Measurements from ENCODE around the gene CNTNAP2.
A peak's percentile ranks its signal among the peaks of the same experiment; 100 is the strongest.

Gene CNTNAP2

GRCh38 chr7:148192491-148192890 lies 2075.9 kb downstream of the CNTNAP2 start:
- no peak for DNase-seq

- no peak for DNase-seq
Observed at GRCh38 chr7:148201992-148202391, 2085.4 kb downstream of the CNTNAP2 start.

GRCh38 chr7:148204639-148205304 lies 2088.2 kb downstream of the CNTNAP2 start:
- DNase-seq, result no peak

GRCh38 chr7:148209643-148210190 lies 2093.1 kb downstream of the CNTNAP2 start:
- no peak for DNase-seq

- DNase-seq, result no peak
Observed at GRCh38 chr7:148210804-148211325, 2094.3 kb downstream of the CNTNAP2 start.

GRCh38 chr7:148211740-148212151 lies 2095.1 kb downstream of the CNTNAP2 start:
- no peak for DNase-seq

GRCh38 chr7:148212731-148213130 lies 2096.1 kb downstream of the CNTNAP2 start:
- no peak for DNase-seq

- no peak for DNase-seq
Observed at GRCh38 chr7:148214101-148214500, 2097.5 kb downstream of the CNTNAP2 start.

GRCh38 chr7:148218603-148219002 lies 2102.0 kb downstream of the CNTNAP2 start:
- DNase-seq, result no peak

GRCh38 chr7:148222721-148223120 lies 2106.1 kb downstream of the CNTNAP2 start:
- peak in 1 of 2 experiments; percentile 11 for DNase-seq

GRCh38 chr7:148223160-148223559 lies 2106.6 kb downstream of the CNTNAP2 start:
- no peak for DNase-seq

- DNase-seq, result no peak
Observed at GRCh38 chr7:148223738-148224137, 2107.1 kb downstream of the CNTNAP2 start.

- DNase-seq, result no peak
Observed at GRCh38 chr7:148230296-148230695, 2113.7 kb downstream of the CNTNAP2 start.

- DNase-seq, result no peak
Observed at GRCh38 chr7:148230883-148231282, 2114.3 kb downstream of the CNTNAP2 start.

GRCh38 chr7:148232784-148233183 lies 2116.2 kb downstream of the CNTNAP2 start:
- DNase-seq, result no peak

- DNase-seq, result no peak
Observed at GRCh38 chr7:148234715-148235114, 2118.1 kb downstream of the CNTNAP2 start.

- DNase-seq, result no peak
Observed at GRCh38 chr7:148238761-148239325, 2122.2 kb downstream of the CNTNAP2 start.

GRCh38 chr7:148241700-148242293 lies 2125.2 kb downstream of the CNTNAP2 start:
- DNase-seq, result no peak

GRCh38 chr7:148242294-148242821 lies 2125.8 kb downstream of the CNTNAP2 start:
- peak; percentile 76 to 91 for DNase-seq

- no peak for DNase-seq
Observed at GRCh38 chr7:148245381-148245780, 2128.8 kb downstream of the CNTNAP2 start.

- peak; percentile 94 to 96 for DNase-seq
Observed at GRCh38 chr7:148253629-148254028, 2137.0 kb downstream of the CNTNAP2 start.

GRCh38 chr7:148255333-148255732 lies 2138.7 kb downstream of the CNTNAP2 start:
- DNase-seq, result no peak

- no peak for DNase-seq
Observed at GRCh38 chr7:148256433-148256832, 2139.8 kb downstream of the CNTNAP2 start.

GRCh38 chr7:148260599-148260998 lies 2144.0 kb downstream of the CNTNAP2 start:
- no peak for DNase-seq
